Measurements from ENCODE around the gene SLTM.
"Not testable (repeated sequence)": the region's sequence is repeated elsewhere in the genome, so short reads cannot be mapped to it uniquely, and the experiment has no call there.

SLTM gene

GRCh38 chr15:58870451-58870850 is 63.0 kb downstream of the SLTM start:
- no peak for DNase-seq

GRCh38 chr15:58867926-58868325 is 65.6 kb downstream of the SLTM start:
- no peak for DNase-seq

DNA sequence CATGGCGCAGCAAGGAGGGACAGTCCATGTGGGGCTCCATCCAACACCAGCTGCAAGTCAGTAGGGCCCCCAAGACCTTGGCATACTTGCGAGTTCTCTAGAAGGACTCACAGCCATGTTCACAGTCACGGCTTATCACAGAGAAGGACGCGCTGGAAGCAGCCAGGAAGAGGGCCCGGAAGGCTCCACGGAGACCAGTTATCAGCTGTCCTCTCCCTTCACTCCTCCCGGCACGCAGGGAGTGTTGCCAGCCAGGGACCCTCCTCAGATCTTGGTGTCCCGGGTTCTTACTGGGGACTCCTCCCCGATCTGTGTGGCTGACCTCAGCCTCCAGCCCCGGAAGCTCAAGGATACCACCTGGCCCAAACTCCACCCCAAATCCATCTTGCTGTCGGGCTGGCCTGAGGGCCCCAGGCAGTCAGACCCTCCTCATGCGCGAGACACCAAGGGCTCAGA is 68.0 kb downstream of the SLTM start:
- no peak for DNase-seq

- DNase-seq: no peak
These were observed 68.7 kb downstream of the SLTM start for GRCh38 chr15:58864602-58865424.

GRCh38 chr15:58862326-58862725 is 71.2 kb downstream of the SLTM start:
- no peak for DNase-seq

DNA sequence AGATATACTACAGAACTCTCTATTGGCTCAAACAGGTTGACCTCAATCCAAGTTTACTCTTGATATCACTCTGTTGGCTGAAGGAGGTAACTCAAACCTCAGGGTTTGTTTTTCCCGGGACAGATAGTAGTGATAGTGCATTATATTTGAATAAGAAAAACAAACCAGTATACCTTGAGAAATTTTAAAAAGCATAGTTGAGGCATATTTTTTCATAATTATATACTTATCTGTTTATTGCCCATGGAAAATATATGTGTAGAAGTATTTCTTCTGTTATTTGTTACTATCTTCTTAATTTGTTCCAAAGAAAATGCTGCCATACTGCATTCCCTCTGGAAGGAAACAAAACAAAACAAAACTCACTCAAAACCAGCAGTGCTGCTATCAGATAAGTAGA is 76.9 kb downstream of the SLTM start:
- DNase-seq: not testable (repeated sequence)

GRCh38 chr15:58856086-58856485 is 77.4 kb downstream of the SLTM start:
- DNase-seq: no peak

- no peak for DNase-seq
These were observed 78.9 kb downstream of the SLTM start for GRCh38 chr15:58854593-58854992.

DNA sequence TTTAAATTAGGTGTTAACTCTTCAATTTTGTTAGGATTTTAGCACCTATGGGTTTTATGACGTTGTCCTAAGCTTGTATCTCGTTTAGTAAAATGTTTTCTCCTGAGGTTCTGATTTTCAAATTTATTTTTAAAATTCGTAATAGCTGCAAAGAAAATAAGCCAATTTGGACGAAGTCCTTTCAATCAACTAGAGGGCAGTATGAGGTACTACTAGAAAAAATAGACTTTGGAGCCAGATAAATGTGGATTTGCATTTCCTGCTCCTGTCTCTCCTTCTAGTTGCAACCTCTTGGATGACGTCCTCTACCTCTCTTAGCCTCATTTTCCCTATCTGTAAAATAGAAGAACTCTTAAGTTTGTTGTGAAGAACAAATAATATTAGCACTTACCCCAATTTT is 81.1 kb downstream of the SLTM start:
- DNase-seq: no peak

DNA sequence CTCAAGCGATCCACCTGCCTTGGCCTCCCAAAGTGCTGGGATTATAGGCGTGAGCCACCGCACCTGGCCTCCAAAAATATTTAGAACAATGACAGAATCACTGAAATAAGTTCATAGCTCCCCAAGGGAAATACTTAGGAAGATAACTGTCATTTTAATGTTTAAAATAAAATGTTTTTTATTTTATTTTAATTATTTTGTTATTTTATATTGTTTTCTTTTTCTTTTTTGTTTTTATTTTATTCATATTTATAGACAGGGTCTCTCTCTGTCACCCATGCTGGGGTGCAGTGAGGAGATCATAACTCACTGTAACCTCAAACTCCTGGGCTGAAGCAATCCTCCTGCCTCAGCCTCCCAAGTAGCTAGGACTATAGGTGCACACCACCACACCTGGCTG is 82.3 kb downstream of the SLTM start:
- not testable (repeated sequence) for DNase-seq

DNA sequence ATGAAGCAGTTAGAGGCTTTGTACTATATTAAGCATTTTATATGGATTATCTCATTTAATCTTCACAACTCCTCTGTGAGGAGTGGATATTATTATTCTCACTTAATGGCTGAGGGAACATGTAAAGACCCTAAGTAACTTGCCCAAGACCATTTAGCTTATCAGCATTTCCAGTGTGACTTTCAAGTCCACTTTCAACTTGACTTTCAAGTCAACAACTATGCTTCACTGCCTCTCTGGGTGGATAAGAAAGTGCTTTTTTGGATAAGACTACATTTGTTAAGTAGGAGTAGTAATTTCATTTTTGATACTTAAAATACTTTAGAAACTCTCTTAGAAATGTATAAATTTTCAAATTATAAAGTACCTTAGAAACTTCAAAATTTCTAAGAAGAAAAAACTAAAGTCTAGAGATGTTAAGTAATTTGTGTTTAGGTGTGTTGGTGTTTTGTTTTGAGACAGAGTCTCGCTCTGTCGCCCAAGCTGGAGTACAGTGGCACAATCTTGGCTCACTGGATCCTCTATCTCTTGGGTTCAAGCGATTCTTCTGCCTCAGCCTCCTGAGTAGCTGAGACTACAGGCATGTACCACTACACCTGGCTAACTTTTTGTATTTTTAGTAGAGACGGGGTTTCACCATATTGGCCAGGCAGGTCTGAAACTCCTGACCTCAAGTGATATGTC is 90.6 kb downstream of the SLTM start:
- DNase-seq: no peak

DNA sequence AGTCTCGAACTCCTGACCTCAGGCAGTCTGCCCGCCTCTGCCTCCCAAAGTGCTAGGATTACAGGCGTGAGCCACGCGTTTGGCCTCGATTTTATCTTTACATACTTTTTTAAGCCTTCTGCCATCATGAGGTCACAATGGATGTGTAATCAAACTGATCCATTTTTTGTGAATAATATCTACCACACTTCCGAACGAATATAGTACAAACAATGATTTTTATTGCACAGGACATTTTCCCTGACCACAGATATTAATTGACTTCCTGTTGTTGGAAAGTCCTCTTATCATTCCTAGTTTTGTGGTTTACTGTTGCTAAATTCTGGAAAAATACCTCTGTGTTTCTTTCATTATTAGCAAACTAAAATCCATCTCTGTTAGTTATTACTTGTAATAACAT is 93.4 kb downstream of the SLTM start:
- DNase-seq: no peak

DNA sequence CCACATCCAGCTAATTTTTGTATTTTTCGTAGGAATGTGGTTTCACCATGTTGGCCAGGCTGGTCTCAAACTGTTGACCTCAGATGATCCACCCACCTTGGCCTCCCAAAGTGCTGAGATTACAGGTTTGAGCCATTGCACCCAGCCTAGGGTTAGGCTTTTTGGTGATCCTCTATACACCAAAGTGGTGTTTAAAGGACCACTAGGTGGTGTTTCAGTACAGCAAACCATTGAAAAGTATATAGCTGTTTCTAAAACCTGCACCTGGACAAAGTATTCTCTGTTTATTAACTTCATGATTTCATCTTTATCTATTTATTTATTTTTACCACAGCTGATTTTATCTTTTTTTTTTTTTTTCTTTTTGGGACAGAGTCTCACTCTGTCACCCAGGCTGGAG is 94.0 kb downstream of the SLTM start:
- peak; percentile 5 for DNase-seq

DNA sequence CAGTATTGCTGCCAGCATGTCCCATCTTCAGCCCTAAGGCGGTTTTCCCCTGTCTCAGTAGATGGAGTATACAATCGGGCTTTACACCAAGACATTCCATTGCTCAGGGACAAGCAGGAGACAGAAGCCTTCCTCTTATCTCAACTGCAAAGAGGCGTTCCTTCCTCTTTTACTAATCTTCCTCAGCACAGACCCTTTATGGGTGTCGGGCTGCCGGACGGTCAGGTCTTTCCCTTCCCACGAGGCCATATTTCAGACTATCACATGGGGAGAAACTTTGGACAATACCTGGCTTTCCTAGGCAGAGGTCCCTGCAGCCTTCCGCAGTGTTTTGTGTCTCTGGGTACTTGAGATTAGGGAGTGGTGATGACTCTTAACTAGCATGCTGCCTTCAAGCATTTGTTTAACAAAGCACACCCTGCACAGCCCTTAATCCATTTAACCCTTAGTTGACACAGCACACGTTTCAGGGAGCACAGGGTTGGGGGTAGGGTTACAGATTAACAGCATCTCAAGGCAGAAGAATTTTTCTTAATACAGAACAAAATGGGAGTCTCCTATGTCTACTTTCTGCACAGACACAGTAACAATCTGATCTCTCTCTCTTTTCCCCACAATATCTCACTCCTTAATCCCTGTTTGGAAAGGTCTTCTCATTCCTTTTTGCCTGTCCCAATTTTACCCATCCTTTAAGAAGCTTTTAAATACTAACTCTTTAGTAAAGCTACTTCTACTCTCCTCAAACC is 99.6 kb downstream of the SLTM start:
- not testable (repeated sequence) for DNase-seq

- no peak for DNase-seq
These were observed 102.9 kb downstream of the SLTM start for GRCh38 chr15:58830556-58830955.
